Muscle of back (tissue), 11 donors: Measurements from ENCODE around the gene RALB. TPM values are rescaled to one million over a fixed set of nuclear protein-coding genes. Genes with fewer than 3 reads are reported as not detected.
"Not testable (repeated sequence)": the region's sequence is repeated elsewhere in the genome, so short reads cannot be mapped to it uniquely, and the experiment has no call there.

Source experiments
- DNase-seq, 3 donors: peaks; one replicate each; pipeline versions ENCODE4 v3.0.0 to v3.0.0-alpha.2; 2013
- polyA plus RNA-seq, 10 donors: library from polyadenylated mRNA; unstranded; fragments of 120-200 nt; gene quantifications; one replicate each; pipeline ENCODE4 v1.2.1, GENCODE V29; 2013; ENCODE audit not compliant: insufficient read length in 10 of 10

The RALB gene
- polyA plus RNA-seq, 10 donors = 48.6 to 74.0 (median 52.7) TPM

DNA sequence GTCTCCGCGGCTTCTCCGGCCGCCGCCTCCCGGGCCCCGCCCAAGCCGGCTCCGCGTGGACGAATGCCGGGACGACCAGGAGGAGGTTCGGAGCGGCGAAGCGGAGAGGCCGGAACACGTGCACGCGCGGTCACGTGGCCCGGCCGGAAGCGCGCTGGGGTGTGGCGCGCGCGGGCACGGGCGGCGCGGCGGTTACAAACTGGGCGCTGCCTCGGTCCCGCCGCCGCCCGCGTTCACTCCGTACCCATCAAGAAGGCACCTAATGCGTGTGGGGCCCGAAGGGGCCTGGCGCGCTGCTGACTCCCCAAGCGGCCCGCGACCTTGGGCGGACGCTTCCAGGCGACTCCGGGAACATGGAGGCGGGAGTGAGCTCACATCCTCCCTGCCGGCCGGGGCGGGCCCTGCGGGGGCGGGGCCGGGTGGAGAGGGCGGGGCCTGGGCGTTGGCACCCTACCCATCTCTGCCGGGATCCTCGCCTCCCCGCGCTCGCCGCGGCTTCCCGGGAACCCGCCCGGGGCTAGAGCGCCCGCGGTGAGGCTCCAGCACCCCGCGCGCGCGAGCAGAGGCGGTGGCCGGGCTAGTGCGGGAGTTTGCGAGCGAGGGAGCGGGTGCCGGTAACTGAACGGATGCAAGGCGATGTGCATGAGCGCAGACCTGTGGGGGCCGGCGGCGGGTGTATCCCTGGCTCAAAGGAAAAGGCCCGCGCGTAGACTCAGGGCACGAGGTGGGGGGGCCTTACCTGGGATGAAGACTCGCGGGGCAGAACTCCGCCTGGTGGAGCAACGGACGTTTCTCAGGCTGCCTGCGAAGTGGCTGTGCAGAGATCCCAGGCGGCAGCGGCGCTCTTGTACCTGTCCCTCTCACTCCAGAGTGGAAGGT is 29.4 kb upstream of the RALB start, which contains the start of gene TMEM185B:
TMEM185B (minus strand) TSS at position 367 of the 879 bp plus-strand sequence. CDS start 424 bp downstream, outside the sequence.
- DNase-seq = peak; percentile 80 to 96 (median 86)

DNA sequence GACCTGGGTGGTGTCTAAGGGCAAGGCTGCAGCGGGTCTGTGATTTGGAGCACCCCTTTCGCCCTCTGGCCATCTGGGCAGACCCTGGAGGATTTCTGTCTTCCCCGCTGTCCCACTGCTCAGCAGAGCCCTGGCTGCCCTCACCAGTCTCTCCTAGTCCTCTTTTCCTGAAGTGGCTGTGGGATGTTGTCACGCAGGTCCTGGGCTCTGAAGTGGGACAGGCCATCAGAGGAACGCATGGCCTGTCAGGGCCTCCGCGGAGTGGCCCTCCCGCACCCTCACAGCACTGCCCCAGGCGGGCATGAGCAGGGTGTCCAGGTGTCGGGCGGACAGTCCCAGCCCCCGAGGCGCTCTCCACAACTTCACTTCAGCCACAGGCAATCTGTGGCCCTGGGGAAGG is 28.4 kb upstream of the RALB start:
- DNase-seq = no peak

DNA sequence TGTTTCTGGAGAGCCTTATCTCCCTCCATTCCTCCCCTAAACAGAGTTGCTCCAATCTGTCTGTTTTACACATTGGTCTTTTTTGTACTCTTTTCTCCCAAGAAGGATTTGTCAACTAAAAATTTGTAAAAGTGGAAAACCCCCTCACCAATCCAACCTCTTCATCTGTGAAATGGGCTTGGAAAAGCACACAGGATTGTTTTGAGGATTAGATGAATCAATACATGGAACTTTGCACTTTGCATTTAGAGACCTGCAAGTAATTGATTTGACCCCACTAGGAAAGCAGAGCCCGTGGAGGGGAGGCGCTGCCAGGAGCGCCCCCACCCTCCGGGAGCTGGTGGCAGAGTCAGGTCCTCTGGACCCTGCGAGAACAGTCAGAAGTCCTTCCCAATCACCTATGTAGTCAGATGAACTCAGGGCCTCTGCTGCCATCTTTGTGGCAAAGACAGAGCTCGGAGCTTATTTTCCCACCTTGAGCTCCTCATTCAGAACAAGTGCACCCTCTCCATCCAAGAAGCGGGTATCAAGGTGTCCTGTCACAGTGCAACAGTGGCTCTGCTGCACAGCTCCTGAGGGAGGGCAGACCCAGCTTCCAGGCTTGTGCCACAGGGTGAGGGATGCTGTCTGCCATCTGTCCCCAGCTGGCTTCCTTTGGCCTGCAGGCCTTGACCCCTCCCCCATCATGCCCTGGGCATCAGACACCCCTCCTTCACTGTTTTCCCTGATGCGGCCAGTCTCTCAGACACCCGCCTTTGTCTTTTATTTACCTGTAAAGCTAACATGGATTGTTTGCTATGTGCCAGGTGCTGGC is 27.7 kb upstream of the RALB start:
- no peak for DNase-seq

DNA sequence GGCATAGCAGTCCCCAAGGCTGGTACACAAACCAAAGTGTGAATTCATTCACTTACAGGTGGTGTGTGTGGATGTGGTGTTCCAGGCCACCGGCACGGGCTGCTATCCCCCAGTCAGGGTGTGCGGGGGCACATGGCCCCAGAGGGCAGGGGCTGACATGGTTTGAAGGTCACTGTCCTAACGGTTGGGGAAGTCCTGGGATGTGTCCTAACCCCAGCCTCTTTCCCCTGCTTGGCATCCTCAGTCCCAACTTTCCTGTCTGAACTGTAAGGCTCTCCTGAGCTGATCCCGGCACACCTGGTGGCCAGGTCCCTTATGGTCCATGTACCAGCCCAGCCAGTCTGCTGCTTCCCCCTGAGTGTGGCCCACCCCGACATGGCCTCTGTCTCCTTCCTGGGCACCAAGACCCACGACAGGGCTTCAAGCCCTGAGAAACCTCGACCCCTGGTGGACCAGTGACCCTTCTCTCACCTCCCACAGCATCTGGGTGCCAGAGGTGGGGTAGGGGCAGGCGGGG is 27.0 kb upstream of the RALB start:
- no peak for DNase-seq

DNA sequence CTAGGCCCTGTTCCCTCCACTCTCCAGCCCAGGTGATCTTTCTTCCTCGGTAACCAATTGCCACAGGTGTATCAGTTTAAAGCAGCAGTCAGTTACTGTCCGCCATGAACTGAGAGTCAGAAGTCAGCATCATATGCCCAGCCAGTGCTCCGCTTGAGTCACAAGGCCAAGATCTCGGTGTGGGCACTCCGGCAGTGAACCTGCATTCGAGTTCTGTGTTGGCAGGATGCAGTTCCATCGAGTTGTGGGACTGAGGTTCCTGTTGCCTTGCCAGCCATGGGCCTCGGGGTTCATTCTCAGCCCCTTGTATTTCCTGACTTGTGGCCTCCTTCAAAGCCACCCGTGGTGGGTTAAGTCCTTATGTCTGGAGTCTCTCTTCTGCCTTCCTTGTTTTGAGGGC is 26.3 kb upstream of the RALB start:
- no peak for DNase-seq

DNA sequence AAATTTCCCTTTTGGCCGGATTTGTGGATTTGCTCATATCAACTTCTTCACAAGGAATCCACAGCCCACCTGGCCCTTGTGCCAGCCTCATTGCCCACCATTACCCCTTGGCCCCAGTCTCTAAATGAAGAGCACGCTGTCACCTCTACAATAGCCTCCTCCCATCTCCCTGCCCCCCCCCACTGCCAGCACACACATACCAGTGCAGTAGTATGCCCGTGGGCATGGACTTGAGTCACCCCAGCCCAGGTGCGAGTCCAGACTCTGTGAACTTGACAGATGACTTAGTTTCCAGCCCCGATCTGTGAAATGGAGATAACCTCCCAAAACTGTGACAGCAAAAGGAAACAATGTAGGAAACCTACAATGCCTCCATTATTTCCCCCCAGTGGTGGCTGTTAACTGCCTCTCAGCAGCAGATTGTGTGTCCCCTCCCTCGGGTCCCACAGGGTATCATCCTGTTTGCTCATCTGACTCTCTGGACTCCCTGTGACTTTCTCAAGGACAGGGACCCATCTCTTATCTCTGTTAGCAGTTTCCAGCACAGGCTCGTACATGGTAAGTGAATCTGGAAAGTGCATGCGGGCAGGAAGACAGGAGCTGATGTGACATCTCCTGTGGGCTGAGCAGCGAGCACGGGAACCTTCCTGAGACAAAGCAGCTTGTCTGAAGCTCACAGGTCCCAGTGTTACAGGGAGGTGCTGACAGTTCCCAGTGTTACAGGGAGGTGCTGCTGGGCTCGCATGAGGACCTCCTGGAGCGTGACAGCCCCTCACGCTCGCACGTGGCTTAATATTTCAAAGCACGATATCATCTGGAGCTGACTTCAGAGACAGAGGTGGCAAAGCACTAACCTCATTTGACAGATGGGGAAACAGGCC is 25.3 kb upstream of the RALB start:
- no peak for DNase-seq

DNA sequence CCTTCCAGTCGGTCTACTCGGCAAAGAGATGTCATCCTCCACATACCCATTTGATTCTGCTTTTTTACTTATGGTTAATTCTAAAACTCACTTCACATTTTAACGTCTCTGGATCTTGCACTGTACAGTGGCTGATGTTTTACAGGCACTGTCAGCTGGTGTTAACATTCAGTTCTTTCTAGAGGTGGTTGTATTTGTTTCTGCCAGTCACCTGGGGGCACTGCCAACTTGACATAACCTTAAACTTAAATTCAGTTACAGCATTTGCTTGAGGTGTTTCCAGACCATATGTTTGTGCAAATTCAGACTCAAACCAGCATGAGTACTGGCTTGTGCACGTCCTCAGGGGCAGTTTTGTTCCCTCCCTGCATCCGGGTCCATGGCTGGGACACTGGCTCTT is 24.1 kb upstream of the RALB start:
- no peak for DNase-seq

DNA sequence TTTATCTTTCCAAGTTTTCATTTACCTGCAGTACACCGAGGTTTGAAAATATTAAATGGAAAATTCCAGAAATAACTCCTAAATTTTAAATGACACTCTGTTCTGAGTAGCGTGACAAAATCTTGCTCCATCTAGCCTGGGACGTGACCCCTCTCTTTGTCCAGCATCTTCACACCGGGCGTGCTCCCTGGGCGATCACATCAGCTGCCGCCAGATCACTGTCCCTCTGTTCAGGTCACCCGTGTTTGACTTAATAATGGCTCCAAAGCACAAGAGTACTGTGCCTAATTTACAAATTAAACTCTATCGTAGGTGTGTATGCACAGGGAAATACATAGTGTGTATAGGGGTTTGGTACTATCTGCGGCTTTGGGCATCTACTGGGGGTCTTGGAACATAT is 23.3 kb upstream of the RALB start:
- no peak for DNase-seq

DNA sequence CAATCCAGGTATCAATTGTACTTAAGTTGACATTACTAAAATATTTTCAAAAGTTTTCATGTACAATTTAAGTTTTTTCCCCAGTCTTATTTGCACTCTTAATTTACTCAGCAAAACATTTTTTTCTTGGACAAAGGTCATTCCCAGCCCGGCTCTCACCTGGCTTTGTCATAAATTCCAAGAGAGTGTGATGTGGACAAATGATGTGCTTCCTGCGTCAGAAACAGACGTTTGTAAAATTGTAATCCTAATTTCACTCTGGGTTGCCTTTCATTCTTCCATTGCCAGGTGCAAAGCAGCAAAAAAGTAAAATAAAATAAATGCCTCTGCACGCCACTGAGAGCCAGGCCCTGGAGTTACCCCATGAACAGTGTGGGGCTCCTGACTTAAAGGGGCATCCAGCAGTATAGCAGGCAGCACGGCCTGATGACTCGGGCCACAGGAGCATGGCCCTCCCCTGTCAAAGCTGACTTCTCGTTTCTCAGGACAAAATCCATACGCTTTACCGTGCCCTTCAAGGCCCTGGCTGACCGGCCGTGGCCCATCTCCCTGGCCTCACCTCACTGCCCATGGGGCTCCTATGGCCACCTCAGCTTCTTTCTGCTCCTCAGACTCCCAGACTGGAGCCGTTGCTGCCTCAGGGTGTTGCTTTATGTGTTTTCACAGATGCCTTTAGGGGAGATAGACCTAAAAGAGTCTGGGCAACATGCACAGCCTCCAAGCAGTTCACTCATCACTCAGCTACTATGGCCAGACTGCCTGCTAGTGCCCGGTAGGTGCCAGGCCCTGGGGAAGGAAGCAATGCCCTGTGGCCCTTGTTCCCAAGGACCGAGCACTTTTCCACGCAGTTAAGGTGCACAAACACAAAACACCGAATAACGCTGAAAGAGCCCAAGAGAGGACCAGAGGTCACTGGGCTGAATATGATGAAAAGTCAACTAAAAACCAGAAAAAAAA is 21.9 kb upstream of the RALB start:
- DNase-seq = no peak

DNA sequence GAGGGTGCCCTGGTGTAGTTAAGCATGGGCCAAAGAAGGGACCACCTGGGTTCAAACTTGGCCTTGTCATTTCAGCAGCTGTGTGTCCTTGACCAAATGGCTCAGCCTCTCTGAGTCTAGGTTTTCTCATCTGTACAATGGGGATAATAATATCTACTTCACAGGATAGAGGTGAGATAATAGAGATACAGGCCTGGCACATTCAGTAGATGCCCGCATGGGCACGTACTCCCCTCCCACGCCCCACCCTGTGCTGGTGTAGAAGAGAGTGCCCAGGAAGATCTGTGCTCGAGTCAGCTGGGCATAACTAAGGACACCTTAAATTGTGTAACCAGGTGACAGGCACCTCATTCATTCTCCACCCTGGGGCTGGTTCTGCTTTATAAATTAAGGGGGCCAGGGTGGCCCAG is 21.1 kb upstream of the RALB start:
- no peak for DNase-seq

DNA sequence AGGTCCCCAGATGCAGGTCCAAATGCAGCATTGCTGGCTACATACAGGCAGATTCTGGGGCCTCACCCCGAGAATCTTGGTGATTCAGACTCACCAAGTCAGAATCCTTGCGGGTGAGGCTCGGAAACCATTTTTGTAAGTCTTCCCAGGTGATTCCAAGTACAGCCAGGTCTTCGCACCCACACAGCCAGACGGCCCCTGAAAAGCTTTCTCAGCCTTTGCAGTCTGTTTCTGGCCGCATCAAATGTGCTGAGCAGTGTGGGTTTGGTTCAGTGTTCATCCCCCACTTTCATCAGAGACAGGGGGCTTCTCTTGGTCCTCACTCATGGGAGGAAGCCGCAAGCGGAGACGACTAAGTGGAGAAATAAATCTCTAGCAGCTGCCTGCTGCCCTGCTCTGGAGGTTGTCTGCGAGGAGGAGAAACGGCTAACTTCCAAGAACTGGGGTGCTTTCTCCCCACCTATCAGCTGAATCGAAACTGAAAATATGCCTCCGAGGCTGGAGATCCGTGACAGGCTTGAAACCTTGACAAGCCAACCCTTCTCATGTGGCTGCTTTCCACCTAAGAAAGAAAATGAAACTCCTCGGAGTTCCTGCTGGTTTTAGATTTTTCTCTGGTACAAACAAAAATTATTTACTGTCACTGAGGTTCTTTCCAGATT is 20.5 kb upstream of the RALB start:
- DNase-seq = peak; percentile 26 to 80 (median 48)

DNA sequence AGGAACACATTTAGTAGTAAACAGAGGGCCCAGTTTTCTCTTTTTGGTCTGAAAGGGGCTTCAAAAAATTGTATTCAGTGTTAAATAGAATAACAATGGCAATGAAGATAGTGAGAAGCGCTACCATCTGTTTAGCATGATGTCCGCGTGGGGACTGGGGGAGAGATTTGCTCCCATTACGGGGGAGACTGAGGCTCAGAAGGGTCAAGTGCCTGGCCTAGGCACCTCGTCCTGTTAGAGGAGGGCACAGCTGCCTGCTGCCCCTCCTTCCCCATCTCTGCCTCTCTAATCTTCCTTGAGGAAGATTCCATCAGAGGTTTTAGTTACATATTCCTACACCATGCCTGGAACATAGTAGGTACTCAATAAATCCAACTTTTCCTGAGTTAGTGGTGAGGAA is 19.4 kb upstream of the RALB start:
- no peak for DNase-seq

DNA sequence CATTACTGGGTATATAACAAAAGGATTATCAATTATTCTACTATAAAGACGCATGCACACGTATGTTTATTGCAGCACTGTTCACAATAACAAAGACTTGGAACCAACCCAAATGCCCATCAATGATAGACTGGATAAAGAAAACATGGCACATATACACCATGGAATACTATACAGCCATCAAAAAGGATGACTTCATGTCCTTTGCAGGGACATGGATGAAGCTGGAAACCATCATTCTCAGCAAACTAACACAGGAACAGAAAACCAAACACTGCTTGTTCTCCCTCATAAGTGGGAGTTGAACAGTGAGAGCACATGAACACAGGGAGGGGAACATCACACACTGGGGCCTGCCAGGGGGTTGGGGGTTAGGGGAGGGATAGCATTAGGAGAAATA is 17.5 kb upstream of the RALB start:
- not testable (repeated sequence) for DNase-seq

DNA sequence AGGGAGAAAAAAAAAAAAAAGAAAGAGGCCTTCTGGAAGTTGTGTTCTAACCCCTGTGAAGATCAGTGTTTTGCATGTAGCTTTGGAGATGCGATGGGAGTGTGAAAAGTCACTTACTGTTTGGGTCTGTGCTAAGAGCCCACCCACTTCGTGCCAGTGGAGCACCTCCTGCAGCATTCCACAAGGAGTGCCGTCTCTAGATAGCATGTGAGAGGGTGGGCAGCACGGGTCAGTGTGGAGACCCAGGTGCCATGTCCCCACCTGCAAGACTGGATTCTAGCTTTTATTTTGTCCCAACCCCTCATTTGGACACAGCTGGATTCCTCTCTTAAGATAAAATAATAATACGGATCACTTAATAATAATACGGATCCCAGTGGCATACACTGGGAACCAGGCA is 17.0 kb upstream of the RALB start:
- no peak for DNase-seq

DNA sequence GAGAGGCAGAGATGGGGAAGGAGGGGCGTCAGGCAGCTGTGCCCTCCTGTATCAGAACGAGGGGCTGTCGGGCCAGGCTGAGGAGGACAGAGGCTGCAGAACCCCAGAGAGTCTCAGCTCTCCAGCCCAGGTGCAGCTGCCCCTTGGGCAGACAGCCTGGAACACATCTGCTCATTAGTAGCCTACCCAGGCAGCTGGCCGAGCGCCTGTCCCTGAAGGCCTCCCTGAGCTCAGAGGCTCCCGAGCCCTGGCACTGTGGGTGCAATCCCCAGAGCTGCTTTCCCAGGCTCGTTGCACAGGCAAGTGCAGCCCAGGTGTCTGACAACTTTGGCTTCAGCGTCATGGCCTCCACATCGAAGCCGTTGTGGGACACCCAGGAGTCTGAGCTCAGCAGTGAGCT is 16.3 kb upstream of the RALB start:
- peak in 1 of 3 donors; percentile 37 for DNase-seq

DNA sequence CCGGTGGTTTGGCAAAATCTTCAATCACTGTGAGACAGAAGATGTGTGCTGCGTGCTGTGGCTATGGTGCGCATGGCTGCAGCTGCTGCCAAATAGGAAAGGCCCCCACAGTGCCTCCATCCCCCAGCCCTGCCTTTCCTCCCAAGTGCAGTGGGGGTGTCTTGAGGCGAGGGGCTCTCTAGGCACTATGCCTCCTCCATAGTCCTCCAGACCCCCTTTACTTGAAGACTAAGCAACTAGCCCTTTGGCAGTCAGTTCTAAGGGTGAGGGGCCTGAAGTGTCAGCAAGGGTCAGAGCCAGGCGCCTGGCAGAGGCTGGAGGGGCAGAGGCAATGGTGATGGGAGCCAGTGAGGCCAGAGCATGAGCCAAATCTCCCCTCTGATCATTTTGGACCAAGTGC is 15.9 kb upstream of the RALB start:
- no peak for DNase-seq

DNA sequence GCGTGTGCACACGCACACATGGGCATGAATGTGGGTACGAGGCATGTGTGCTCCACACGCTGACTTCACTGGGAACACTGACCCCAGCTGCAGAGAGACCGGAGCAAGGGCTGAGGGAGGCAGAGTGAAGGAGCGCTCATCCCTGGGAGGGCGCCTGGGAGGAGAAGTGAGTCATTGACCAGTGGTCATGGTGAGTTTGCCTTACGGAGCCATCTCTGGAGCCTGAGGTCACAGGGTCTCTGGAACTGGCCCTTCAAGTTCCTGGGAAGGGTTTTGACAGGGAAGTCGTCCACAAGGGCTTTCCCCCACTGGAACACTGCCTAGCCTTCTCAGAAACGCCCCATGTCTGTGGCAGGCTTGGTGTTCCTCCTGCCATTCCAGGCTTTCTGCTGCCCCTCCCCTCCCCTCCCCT is 15.2 kb upstream of the RALB start:
- no peak for DNase-seq

DNA sequence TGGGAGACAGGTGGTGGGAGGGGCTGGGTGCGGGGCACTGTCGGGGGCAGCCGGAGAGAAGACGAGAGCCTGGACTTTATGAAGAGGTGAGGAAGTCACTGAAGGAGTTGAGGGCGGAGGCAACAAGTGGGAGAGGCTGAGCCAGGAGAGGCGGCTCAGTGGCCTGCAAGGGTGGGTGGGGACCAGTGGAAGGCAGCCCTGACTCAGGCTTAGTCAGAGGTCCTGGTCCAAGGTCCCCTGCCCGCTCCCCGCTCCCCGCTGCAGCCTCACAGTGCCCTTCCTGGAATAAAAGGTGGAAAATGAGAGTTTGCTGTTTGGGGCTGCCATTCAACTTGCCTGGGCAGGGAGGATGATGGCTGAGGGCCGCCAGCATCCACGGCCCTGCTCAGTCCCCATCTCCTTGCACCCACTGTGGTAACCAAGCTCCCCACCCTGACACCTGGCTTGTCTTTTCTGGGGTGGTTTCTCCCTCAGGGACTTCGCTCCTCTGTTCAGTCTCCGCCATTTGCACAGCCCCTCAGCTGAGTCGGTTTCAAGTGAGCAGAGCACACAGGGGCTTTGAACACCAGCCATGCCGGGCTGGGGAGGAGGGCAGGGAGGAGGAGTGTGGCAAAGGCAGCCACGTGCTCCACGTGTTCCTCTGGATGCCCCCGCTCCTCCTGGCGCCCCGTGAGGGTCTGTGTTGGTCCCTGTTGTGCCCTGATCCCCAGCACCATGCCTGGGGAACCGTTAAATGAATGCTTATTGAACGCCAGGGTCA is 13.7 kb upstream of the RALB start:
- no peak for DNase-seq
